Measurements from ENCODE around the gene RAB40A. TPM values are rescaled to one million over a fixed set of nuclear protein-coding genes. Genes with fewer than 3 reads are reported as not detected.

The RAB40A gene
- total RNA-seq, 2 donors from 2014 or later = 0.51 to 0.66 TPM

DNA sequence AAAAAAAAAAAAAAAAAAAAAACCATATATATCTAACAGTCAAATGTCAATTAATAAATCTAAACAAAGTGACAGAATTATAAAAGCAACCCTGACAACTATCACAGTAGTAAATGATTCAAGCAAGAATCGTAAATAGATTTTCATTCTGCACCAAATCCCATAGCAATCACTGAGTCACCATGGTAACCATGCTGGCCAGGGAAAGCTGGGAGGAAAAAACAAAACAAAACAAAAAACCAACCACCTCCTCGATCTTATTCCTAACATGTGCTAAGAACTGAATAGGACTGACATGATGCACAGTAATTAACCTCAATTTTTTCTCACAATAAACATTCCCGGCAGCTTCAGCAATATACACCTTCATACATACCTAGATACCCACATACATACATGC, 30.6 kb upstream of the RAB40A start:
- 83 to 86% methylated on average over 1 to 3 of the region's 3 CpGs for WGBS, 2 experiments (ENCODE audit: insufficient coverage in 1 of 2, insufficient read length in 1 of 2)

DNA sequence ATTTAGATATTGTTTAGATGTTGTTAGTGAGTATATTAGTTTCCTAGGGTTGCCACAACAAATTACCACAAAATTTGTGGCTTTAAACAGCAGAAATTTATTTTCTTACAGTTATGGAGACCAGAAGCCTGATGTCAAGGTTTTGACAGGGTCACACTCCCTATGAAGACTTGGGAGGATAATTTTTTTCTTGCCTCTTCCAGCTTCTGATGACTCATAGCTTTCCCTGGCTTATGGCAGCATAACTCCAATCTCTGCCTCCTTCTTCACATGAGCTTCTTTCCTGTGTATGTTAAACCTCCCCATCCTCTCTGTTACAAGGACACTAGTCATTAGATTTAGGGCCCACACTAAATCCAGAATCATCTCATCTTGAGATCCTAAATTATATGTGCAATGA, 20.9 kb upstream of the RAB40A start:
- no peaks in the 10 kb centered on the region for H3K36me3 Mint-ChIP-seq (ENCODE audit: low read depth)
- no peak overlapping the region for H3K27ac Mint-ChIP-seq
- no peak for DNase-seq
- peaks cover 3% of the 10 kb centered on the region for H3K27me3 Mint-ChIP-seq (ENCODE audit: insufficient read depth)
- no peaks in the 10 kb centered on the region for H3K36me3 ChIP-seq (ENCODE audit: control insufficient read depth, insufficient read depth, low read length)
- H3K9ac ChIP-seq (ENCODE audit: extremely low read depth, low read length, poor library complexity, severe bottlenecking) = no peak overlapping the region
- H3K27ac ChIP-seq (ENCODE audit: low read depth, low read length) = no peak overlapping the region
- TF ChIP-seq, protein P1, sequence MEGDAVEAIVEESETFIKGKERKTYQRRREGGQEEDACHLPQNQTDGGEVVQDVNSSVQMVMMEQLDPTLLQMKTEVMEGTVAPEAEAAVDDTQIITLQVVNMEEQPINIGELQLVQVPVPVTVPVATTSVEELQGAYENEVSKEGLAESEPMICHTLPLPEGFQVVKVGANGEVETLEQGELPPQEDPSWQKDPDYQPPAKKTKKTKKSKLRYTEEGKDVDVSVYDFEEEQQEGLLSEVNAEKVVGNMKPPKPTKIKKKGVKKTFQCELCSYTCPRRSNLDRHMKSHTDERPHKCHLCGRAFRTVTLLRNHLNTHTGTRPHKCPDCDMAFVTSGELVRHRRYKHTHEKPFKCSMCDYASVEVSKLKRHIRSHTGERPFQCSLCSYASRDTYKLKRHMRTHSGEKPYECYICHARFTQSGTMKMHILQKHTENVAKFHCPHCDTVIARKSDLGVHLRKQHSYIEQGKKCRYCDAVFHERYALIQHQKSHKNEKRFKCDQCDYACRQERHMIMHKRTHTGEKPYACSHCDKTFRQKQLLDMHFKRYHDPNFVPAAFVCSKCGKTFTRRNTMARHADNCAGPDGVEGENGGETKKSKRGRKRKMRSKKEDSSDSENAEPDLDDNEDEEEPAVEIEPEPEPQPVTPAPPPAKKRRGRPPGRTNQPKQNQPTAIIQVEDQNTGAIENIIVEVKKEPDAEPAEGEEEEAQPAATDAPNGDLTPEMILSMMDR (conservative IDR thresholded peaks at IDR 0.05) = no peak
- H3K4me1 Mint-ChIP-seq = peaks cover 2% of the 10 kb centered on the region
- H3K4me3 Mint-ChIP-seq = no peak overlapping the region
- H3K4me1 ChIP-seq (ENCODE audit: control insufficient read depth, insufficient read depth, low read length) = no peaks in the 10 kb centered on the region
- no peaks in the 10 kb centered on the region for H3K9me3 ChIP-seq (ENCODE audit: control insufficient read depth, low read length)
- no peaks in the 10 kb centered on the region for H3K9me3 Mint-ChIP-seq
- no peaks in the 10 kb centered on the region for H3K27me3 ChIP-seq (ENCODE audit: control insufficient read depth, insufficient read depth, low read length, poor library complexity, severe bottlenecking)
- H3K4me3 ChIP-seq (ENCODE audit: low read length) = no peak overlapping the region

More for the DNA sequence above, 30.6 kb upstream of the RAB40A start:
- no peaks in the 10 kb centered on the region for H3K27me3 ChIP-seq (ENCODE audit: control insufficient read depth, insufficient read depth, low read length, poor library complexity, severe bottlenecking)
- no peaks in the 10 kb centered on the region for H3K36me3 Mint-ChIP-seq (ENCODE audit: low read depth)
- no peaks in the 10 kb centered on the region for H3K9me3 Mint-ChIP-seq
- peaks cover 17% of the 10 kb centered on the region for H3K27me3 Mint-ChIP-seq (ENCODE audit: insufficient read depth)
- no peaks in the 10 kb centered on the region for H3K36me3 ChIP-seq (ENCODE audit: control insufficient read depth, insufficient read depth, low read length)
- no peak overlapping the region for H3K4me3 ChIP-seq (ENCODE audit: low read length)
- H3K27ac ChIP-seq (ENCODE audit: low read depth, low read length) = no peak overlapping the region
- TF ChIP-seq, protein P1 (conservative IDR thresholded peaks at IDR 0.05) = no peak
- no peaks in the 10 kb centered on the region for H3K9me3 ChIP-seq (ENCODE audit: control insufficient read depth, low read length)
- H3K4me3 Mint-ChIP-seq = no peak overlapping the region
- H3K27ac Mint-ChIP-seq = no peak overlapping the region
- no peak overlapping the region for H3K9ac ChIP-seq (ENCODE audit: extremely low read depth, low read length, poor library complexity, severe bottlenecking)
- peaks cover 16% of the 10 kb centered on the region for H3K4me1 Mint-ChIP-seq
- no peak for DNase-seq
- no peaks in the 10 kb centered on the region for H3K4me1 ChIP-seq (ENCODE audit: control insufficient read depth, insufficient read depth, low read length)

DNA sequence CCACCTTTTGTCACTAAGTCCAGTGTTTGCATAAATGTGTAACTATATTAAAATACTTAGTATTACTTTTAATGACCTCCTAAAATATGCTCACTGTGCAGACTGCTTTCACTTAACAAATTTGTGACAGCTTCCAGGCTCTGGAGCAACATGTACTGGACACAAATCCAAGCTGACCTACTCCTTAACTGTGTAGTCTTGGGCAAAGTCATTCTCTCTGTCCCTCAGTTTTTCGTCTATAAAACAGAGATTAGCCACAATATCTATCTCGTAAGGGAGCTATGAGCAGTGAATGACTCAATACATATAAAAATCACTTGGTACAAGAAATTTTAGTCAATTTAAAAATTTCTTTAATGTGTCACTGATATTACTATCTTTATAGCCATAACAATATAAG, 20.4 kb upstream of the RAB40A start:
- 80% methylated on average over 1 of the region's 2 CpGs; no CpG with 5 or more reads in 1 of the 2 experiments for WGBS, 2 experiments (ENCODE audit: insufficient coverage in 1 of 2, insufficient read length in 1 of 2)
- TF ChIP-seq, protein P1 (conservative IDR thresholded peaks at IDR 0.05) = no peak
- no peaks in the 10 kb centered on the region for H3K36me3 Mint-ChIP-seq (ENCODE audit: low read depth)
- H3K9me3 Mint-ChIP-seq = no peaks in the 10 kb centered on the region
- Histone ChIP-seq H3K9me3 (ENCODE audit: control insufficient read depth, low read length) (no peaks in the 10 kb centered on the region), H3K36me3 (ENCODE audit: control insufficient read depth, insufficient read depth, low read length) (no peaks in the 10 kb centered on the region), H3K27me3 (ENCODE audit: control insufficient read depth, insufficient read depth, low read length, poor library complexity, severe bottlenecking) (no peaks in the 10 kb centered on the region), H3K4me1 (ENCODE audit: control insufficient read depth, insufficient read depth, low read length) (no peaks in the 10 kb centered on the region), H3K4me3 (ENCODE audit: low read length) (no peak overlapping the region), H3K9ac (ENCODE audit: extremely low read depth, low read length, poor library complexity, severe bottlenecking) (no peak overlapping the region), H3K27ac (ENCODE audit: low read depth, low read length) (no peak overlapping the region)
- peaks cover 3% of the 10 kb centered on the region for H3K27me3 Mint-ChIP-seq (ENCODE audit: insufficient read depth)
- no peak overlapping the region for H3K27ac Mint-ChIP-seq
- peaks cover 2% of the 10 kb centered on the region for H3K4me1 Mint-ChIP-seq
- no peak overlapping the region for H3K4me3 Mint-ChIP-seq
- no peak for DNase-seq

Measured in endodermal cell (in vitro differentiated cells).